Thoracic aorta (tissue), 2 donors: Measurements from ENCODE around the gene MIGA2. TPM values are rescaled to one million over a fixed set of nuclear protein-coding genes. Genes with fewer than 3 reads are reported as not detected.

Experiments
- ATAC-seq: fragments of 150-250 bp; one replicate; pipeline ENCODE4 v1.8.0; 2017; ENCODE audit warnings: low read depth; ENCODE audit not compliant: insufficient number of reproducible peaks, low FRiP score
- DNase-seq: peaks from one replicate; pipeline ENCODE4 v3.0.0-alpha.2; 2020; ENCODE audit warnings: low spot score
- H3K27ac ChIP-seq, 2 donors: fragments of 200-600 bp; sonication (generic); 1 replicate in 1 of 2; 2 replicates in 1 of 2; pipeline ENCODE4 v1.5.1; 2016; ENCODE audit warnings: mild to moderate bottlenecking in 2 of 2, moderate library complexity in 2 of 2
- H3K27me3 ChIP-seq: fragments of 200-600 bp; sonication (generic); replicated peaks from 2 replicates; pipeline ENCODE4 v1.6.0; 2016; ENCODE audit warnings: mild to moderate bottlenecking; ENCODE audit not compliant: insufficient read depth
- H3K36me3 ChIP-seq: fragments of 200-600 bp; sonication (generic); one replicate; pipeline ENCODE4 v1.5.1; 2016
- H3K4me1 ChIP-seq, 2 donors: fragments of 200-600 bp; sonication (generic); 1 replicate in 1 of 2; 2 replicates in 1 of 2; pipeline versions ENCODE4 v1.5.1 to v1.6.0; 2016; ENCODE audit warnings: low read depth in 2 of 2, mild to moderate bottlenecking in 1 of 2; ENCODE audit not compliant: control insufficient read depth in 1 of 2
- H3K4me3 ChIP-seq: fragments of 200-600 bp; sonication (generic); 2 replicates; pipeline ENCODE4 v1.5.1; 2016; ENCODE audit warnings: mild to moderate bottlenecking
- H3K9me3 ChIP-seq: fragments of 200-600 bp; sonication (generic); 2 replicates; pipeline ENCODE4 v1.5.1; 2016
- CTCF ChIP-seq: fragments of 200-600 bp; sonication (generic); IDR thresholded peaks from one replicate; pipeline ENCODE4 v1.5.1; 2019; ENCODE audit warnings: antibody characterized with exemption
- total RNA-seq, 2 donors: library from RNA; depleted of rRNA; stranded (reverse); fragments of >200 nt; gene quantifications; one replicate each; pipeline versions ENCODE4 v1.1.0 to v1.2.3, GENCODE V29; 2016

Gene MIGA2
- total RNA-seq, 2 donors from 2014 or later = 30.3 to 31.3 TPM

- no peak for TF ChIP-seq CTCF
- Histone ChIP-seq H3K27me3 (no peaks in the 10 kb centered on the region), H3K4me3 (no peak overlapping the region), H3K27ac (no peak overlapping the region), H3K36me3 (peaks cover 19% of the 10 kb centered on the region), H3K9me3 (no peaks in the 10 kb centered on the region), H3K4me1 (no peaks in the 10 kb centered on the region)
- ATAC-seq (no peak), DNase-seq (no peak)
Observed at GRCh38 chr9:129121483-129121882, 85.1 kb downstream of the MIGA2 start.

Other genes with a start within 250 kb of the MIGA2 start
- 10 to 100 TPM; 15.6 to 25.7 TPM for gene TBC1D13, start 249.4 kb upstream of the MIGA2 start, total RNA-seq
- gene ENDOG, start 218.1 kb upstream of the MIGA2 start, total RNA-seq = 10 to 100 TPM; 21.2 to 26.4 TPM
- 10 to 100 TPM; 18.2 to 38.6 TPM for gene SPOUT1, start 206.8 kb upstream of the MIGA2 start, total RNA-seq
- gene KYAT1, start 154.7 kb upstream of the MIGA2 start, total RNA-seq = 10 to 100 TPM in 1 of 2 donors, 1 to 10 TPM in 1; 5.4 to 14.2 TPM
- gene LRRC8A, start 154.5 kb upstream of the MIGA2 start, total RNA-seq = 100 to 1,000 TPM; 125 to 161 TPM
- 10 to 100 TPM; 21.1 to 36.3 TPM for gene PHYHD1, start 115.6 kb upstream of the MIGA2 start, total RNA-seq
- 10 to 100 TPM; 10.6 to 17.6 TPM for gene DOLK, start 89.0 kb upstream of the MIGA2 start, total RNA-seq
- 100 to 1,000 TPM in 1 of 2 donors, 10 to 100 TPM in 1; 75.7 to 106 TPM for gene NUP188, start 88.9 kb upstream of the MIGA2 start, total RNA-seq
- gene SH3GLB2, start 8.3 kb upstream of the MIGA2 start, total RNA-seq = 100 to 1,000 TPM; 101 to 184 TPM
- gene DOLPP1, start 44.5 kb downstream of the MIGA2 start, total RNA-seq = 1 to 10 TPM; 3.4 to 9.7 TPM
- 100 to 1,000 TPM in 1 of 2 donors, 10 to 100 TPM in 1; 57.8 to 102 TPM for gene CRAT, start 74.2 kb downstream of the MIGA2 start, total RNA-seq
- gene PTPA, start 74.8 kb downstream of the MIGA2 start, total RNA-seq = 10 to 100 TPM; 72.2 to 93.3 TPM
- gene IER5L, start 141.6 kb downstream of the MIGA2 start, total RNA-seq = 10 to 100 TPM; 65.4 to 81.2 TPM